UCSD-AML1 (cell line): Measurements from ENCODE around the gene PCID2.
A peak's percentile ranks its signal among the peaks of the same experiment; 100 is the strongest.

Experiments used
- DNase-seq: peaks from one replicate; lab custom pipeline; 2025; ENCODE audit not compliant: unreplicated experiment; lab: John Stamatoyannopoulos, UW

Gene PCID2

GRCh38 chr13:113220141-113220598 is 11.7 kb upstream of the PCID2 start:
- no peak for DNase-seq

- no peak for DNase-seq
These were observed 10.9 kb upstream of the PCID2 start for GRCh38 chr13:113219256-113219940.

- DNase-seq: no peak
These were observed 10.1 kb upstream of the PCID2 start for GRCh38 chr13:113218586-113218985.

GRCh38 chr13:113216254-113217048 is 8.0 kb upstream of the PCID2 start:
- DNase-seq: no peak

- DNase-seq: no peak
These were observed 3.3 kb upstream of the PCID2 start for GRCh38 chr13:113211774-113212173.

- no peak for DNase-seq
These were observed 2.4 kb upstream of the PCID2 start for GRCh38 chr13:113210833-113211232.

- peak; percentile 54 for DNase-seq
These were observed 1.4 kb upstream of the PCID2 start for GRCh38 chr13:113209759-113210421.

GRCh38 chr13:113209336-113209758 is 878 bp upstream of the PCID2 start, which contains the start of gene CUL4A:
TSS of gene CUL4A (plus strand) at chr13:113209613. CDS start at chr13:113209628, 15 bp downstream.
- peak; percentile 79 for DNase-seq

- DNase-seq: peak; percentile 64
These were observed 514 bp downstream of the PCID2 start for GRCh38 chr13:113207890-113208420.

- no peak for DNase-seq
These were observed 1.0 kb downstream of the PCID2 start for GRCh38 chr13:113207460-113207859.

GRCh38 chr13:113205428-113205931 is 3.0 kb downstream of the PCID2 start:
- DNase-seq: no peak

GRCh38 chr13:113204378-113204734 is 4.1 kb downstream of the PCID2 start:
- no peak for DNase-seq

- DNase-seq: no peak
These were observed 4.7 kb downstream of the PCID2 start for GRCh38 chr13:113203507-113204377.

- DNase-seq: no peak
These were observed 5.6 kb downstream of the PCID2 start for GRCh38 chr13:113202912-113203311.

- no peak for DNase-seq
These were observed 6.7 kb downstream of the PCID2 start for GRCh38 chr13:113201815-113202214.

- DNase-seq: no peak
These were observed 11.3 kb downstream of the PCID2 start for GRCh38 chr13:113196970-113197737.

GRCh38 chr13:113195360-113195759 is 13.1 kb downstream of the PCID2 start:
- DNase-seq: no peak

GRCh38 chr13:113192902-113193301 is 15.6 kb downstream of the PCID2 start:
- DNase-seq: no peak

- no peak for DNase-seq
These were observed 16.2 kb downstream of the PCID2 start for GRCh38 chr13:113192279-113192678.

GRCh38 chr13:113190181-113190580 is 18.3 kb downstream of the PCID2 start:
- no peak for DNase-seq
